ENCODE measurements around the gene RPLP1. TPM values are rescaled to one million over a fixed set of nuclear protein-coding genes. Genes with fewer than 3 reads are reported as not detected.

RPLP1 gene
- total and polyA plus RNA-seq, 3 donors from 2014 or later: 245 to 1,127 (median 513) TPM

- Histone ChIP-seq H3K27me3 (no peaks in the 10 kb centered on the region), H3K9me3 (no peaks in the 10 kb centered on the region), H3K4me1 (no peaks in the 10 kb centered on the region), H3K36me3 (ENCODE audit: low read depth, missing control alignments) (no peaks in the 10 kb centered on the region), H3K4me3 (no peak overlapping the region), H3K27ac (no peak overlapping the region)
- intact Hi-C loops (cut with DNase I; ENCODE audit: low total_unique reads): no loop called here
- TF ChIP-seq CTCF (IDR thresholded peaks at IDR 0.05): no peak
- no peak for TF ChIP-seq POLR2A (IDR thresholded peaks at IDR 0.05)
- DNase-seq: no peak
These were observed 31.1 kb upstream of the RPLP1 start for GRCh38 chr15:69421498-69421897.

DNA sequence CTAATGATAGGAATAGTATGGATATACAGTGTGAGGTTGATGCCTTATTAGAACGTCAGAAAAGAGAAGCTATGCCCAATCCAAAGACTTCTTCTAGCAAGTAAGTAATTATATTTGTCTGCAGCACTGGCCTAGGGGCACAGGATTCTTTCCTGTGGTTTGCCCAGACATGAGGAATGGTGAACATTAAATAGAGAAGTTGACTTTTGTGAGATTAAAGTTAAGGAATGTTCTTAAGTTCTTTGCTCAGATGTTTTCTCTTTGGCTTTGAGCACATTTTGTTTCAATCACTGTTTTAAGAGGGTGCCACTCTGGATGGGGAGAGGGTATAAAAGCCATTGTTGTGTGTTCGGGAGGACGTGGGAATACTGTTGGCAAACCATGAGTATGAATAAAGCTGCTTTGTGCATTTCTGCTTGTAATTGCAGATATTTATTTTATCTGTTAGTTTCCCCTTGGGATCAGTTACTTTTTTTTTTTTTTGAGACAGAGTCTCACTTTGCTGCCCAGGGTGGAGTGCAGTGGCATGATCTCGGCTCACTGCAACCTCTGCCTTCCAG, 30.2 kb upstream of the RPLP1 start:
- intact Hi-C loops (cut with DNase I; ENCODE audit: low total_unique reads): no loop called here
- no peak for DNase-seq
- WGBS, 2 donors: 71 to 81% methylated on average over 4 of the region's 4 CpGs

GRCh38 chr15:69424001-69424400, 28.6 kb upstream of the RPLP1 start:
- no peaks in the 10 kb centered on the region for H3K27me3 ChIP-seq
- intact Hi-C loops (cut with DNase I; ENCODE audit: low total_unique reads): no loop called here
- no peaks in the 10 kb centered on the region for H3K36me3 ChIP-seq (ENCODE audit: low read depth, missing control alignments)
- no peaks in the 10 kb centered on the region for H3K9me3 ChIP-seq
- no peak for DNase-seq
- TF ChIP-seq POLR2A (IDR thresholded peaks at IDR 0.05) (no peak), CTCF (IDR thresholded peaks at IDR 0.05) (no peak)
- H3K4me3 ChIP-seq: no peak overlapping the region
- no peak overlapping the region for H3K27ac ChIP-seq
- 64 to 74% methylated on average over 2 of the region's 2 CpGs for WGBS, 2 donors
- H3K4me1 ChIP-seq: no peaks in the 10 kb centered on the region

More for the DNA sequence above, 30.2 kb upstream of the RPLP1 start:
- H3K27me3 ChIP-seq: no peaks in the 10 kb centered on the region
- H3K36me3 ChIP-seq (ENCODE audit: low read depth, missing control alignments): no peaks in the 10 kb centered on the region
- H3K4me3 ChIP-seq: no peak overlapping the region
- no peak overlapping the region for H3K27ac ChIP-seq
- TF ChIP-seq POLR2A (IDR thresholded peaks at IDR 0.05) (no peak), CTCF (IDR thresholded peaks at IDR 0.05) (no peak)
- H3K4me1 ChIP-seq: no peaks in the 10 kb centered on the region
- no peaks in the 10 kb centered on the region for H3K9me3 ChIP-seq

DNA sequence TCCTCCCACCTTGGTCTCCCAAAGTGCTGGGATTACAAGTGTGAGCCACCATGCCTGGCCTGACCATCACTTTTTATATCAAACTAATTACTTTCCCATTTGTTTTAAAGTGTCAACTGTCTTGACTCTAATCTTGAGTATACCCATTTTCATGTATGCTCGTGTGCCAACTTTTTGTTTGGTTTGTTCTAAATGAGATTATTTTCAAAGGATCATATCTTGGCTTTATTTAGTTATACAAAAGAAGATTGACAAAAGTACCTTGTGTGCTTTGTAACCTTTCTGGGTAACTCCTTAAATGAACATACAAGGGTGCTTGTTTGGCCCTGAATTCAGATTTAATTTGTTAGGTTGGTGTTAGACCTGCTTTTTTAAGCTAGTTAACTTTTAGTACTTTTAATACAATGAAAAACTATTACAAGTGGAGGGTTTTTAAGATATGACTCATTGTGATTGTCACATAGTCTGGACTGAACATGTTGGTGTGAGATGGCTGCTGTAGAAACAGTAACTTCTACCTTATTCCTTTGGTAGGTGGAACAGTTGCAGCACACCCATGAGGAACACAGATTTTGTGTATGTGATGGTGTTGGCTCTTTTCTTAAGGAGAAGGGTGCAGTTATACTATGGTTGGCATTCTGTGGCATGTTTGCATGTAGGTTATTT, 27.7 kb upstream of the RPLP1 start:
- 67 to 83% methylated on average over 1 of the region's 1 CpG for WGBS, 2 donors
- Histone ChIP-seq H3K36me3 (ENCODE audit: low read depth, missing control alignments) (no peaks in the 10 kb centered on the region), H3K27me3 (no peaks in the 10 kb centered on the region), H3K4me3 (no peak overlapping the region), H3K4me1 (no peaks in the 10 kb centered on the region), H3K9me3 (no peaks in the 10 kb centered on the region), H3K27ac (no peak overlapping the region)
- intact Hi-C loops (cut with DNase I; ENCODE audit: low total_unique reads): no loop called here
- TF ChIP-seq CTCF (IDR thresholded peaks at IDR 0.05): no peak
- TF ChIP-seq POLR2A (IDR thresholded peaks at IDR 0.05): no peak
- no peak for DNase-seq

GRCh38 chr15:69433831-69434230, 18.8 kb upstream of the RPLP1 start:
- H3K4me3 ChIP-seq: no peak overlapping the region

More at GRCh38 chr15:69433831-69434230, 18.8 kb upstream of the RPLP1 start:
- intact Hi-C loops (cut with DNase I; ENCODE audit: low total_unique reads): no loop called here
- DNase-seq: no peak
- TF ChIP-seq POLR2A (IDR thresholded peaks at IDR 0.05) (no peak), CTCF (IDR thresholded peaks at IDR 0.05) (no peak)
- Histone ChIP-seq H3K9me3 (no peaks in the 10 kb centered on the region), H3K4me1 (no peaks in the 10 kb centered on the region), H3K27ac (no peak overlapping the region), H3K27me3 (no peaks in the 10 kb centered on the region), H3K36me3 (ENCODE audit: low read depth, missing control alignments) (no peaks in the 10 kb centered on the region)
- 88 to 97% methylated on average over 1 of the region's 1 CpG for WGBS, 2 donors

Measured in testis (tissue), 3 donors.